GM23338 (cell line): ENCODE data around the gene TJP1. TPM values are rescaled to one million over a fixed set of nuclear protein-coding genes. Genes with fewer than 3 reads are reported as not detected.
A peak's percentile ranks its signal among the peaks of the same experiment; 100 is the strongest.

Source experiments
- ATAC-seq: fragments of 200-7000 bp; cut with Tn5 transposase; 3 replicates; pipeline ENCODE4 v1.9.1; 2020
- DNase-seq: peaks from one replicate; pipeline ENCODE4 v3.0.0-alpha.2; 2015; ENCODE audit warnings: low spot score
- H2AFZ ChIP-seq: fragments of 200-600 bp; sonication (generic); 2 replicates; pipeline ENCODE4 v1.8.0; 2016; ENCODE audit warnings: antibody characterized with exemption, mild to moderate bottlenecking, moderate library complexity
- H3F3A ChIP-seq: fragments of 200-600 bp; sonication (generic); replicated peaks from 2 replicates; pipeline ENCODE4 v1.8.0; 2017; ENCODE audit warnings: antibody characterized with exemption, mixed run types, low read depth
- H3K27ac ChIP-seq: fragments of 200-600 bp; sonication (generic); 2 replicates; pipeline ENCODE4 v1.6.1; 2016; ENCODE audit warnings: low read depth
- H3K27me3 ChIP-seq: fragments of 200-600 bp; sonication (generic); 2 replicates; pipeline ENCODE4 v1.8.0; 2016; ENCODE audit warnings: mild to moderate bottlenecking, mixed run types, moderate library complexity; ENCODE audit not compliant: insufficient read depth
- H3K36me3 ChIP-seq: fragments of 200-600 bp; sonication (generic); 2 replicates; pipeline ENCODE4 v1.8.0; 2016; ENCODE audit warnings: mild to moderate bottlenecking; ENCODE audit not compliant: insufficient read depth
- H3K4me1 ChIP-seq: fragments of 200-600 bp; sonication (generic); 2 replicates; pipeline ENCODE4 v1.8.0; 2016; ENCODE audit warnings: mild to moderate bottlenecking, moderate library complexity; ENCODE audit not compliant: insufficient read depth
- H3K4me2 ChIP-seq: fragments of 200-600 bp; sonication (generic); 2 replicates; pipeline ENCODE4 v1.7.1; 2017; ENCODE audit warnings: mixed run types
- H3K4me3 ChIP-seq: fragments of 200-600 bp; sonication (generic); 2 replicates; pipeline ENCODE4 v1.6.1; 2016; ENCODE audit warnings: mixed run types
- H3K79me2 ChIP-seq: fragments of 200-600 bp; sonication (generic); replicated peaks from 2 replicates; pipeline ENCODE4 v1.8.0; 2017; ENCODE audit warnings: mild to moderate bottlenecking; ENCODE audit not compliant: insufficient read depth
- H3K9me2 ChIP-seq: fragments of 200-600 bp; sonication (generic); 2 replicates; pipeline ENCODE4 v1.8.0; 2017; ENCODE audit not compliant: insufficient read depth
- H4K20me1 ChIP-seq: fragments of 200-600 bp; sonication (generic); replicated peaks from 2 replicates; pipeline ENCODE4 v1.8.0; 2017; ENCODE audit warnings: mild to moderate bottlenecking; ENCODE audit not compliant: insufficient read depth
- H3K27ac Mint-ChIP-seq: 2 replicates; pipeline ENCODE4 v1.8.0; 2020; ENCODE audit warnings: inconsistent platforms, mild to moderate bottlenecking, moderate library complexity, mixed read lengths
- H3K27me3 Mint-ChIP-seq: 3 replicates; pipeline ENCODE4 v1.8.0; 2022; ENCODE audit warnings: low read depth, mild to moderate bottlenecking, moderate library complexity, mixed read lengths, inconsistent platforms; ENCODE audit not compliant: insufficient read depth, poor library complexity
- H3K36me3 Mint-ChIP-seq: 3 replicates; pipeline ENCODE4 v1.8.0; 2021; ENCODE audit warnings: low read depth, mild to moderate bottlenecking, inconsistent platforms, moderate library complexity, mixed read lengths
- H3K4me1 Mint-ChIP-seq: 3 replicates; pipeline ENCODE4 v1.8.0; 2020; ENCODE audit warnings: mild to moderate bottlenecking, inconsistent platforms, mixed read lengths
- H3K4me3 Mint-ChIP-seq: 3 replicates; pipeline ENCODE4 v1.8.0; 2021; ENCODE audit warnings: moderate library complexity, mild to moderate bottlenecking, inconsistent platforms, mixed read lengths
- H3K9me3 Mint-ChIP-seq: 3 replicates; pipeline ENCODE4 v1.8.0; 2020; ENCODE audit warnings: moderate library complexity, mild to moderate bottlenecking, inconsistent platforms, mixed read lengths
- CREB1 ChIP-seq: fragments of 250-450 bp; sonication (Bioruptor Pico); IDR thresholded peaks from 2 replicates; pipeline ENCODE4 v1.5.0; 2020; ENCODE audit warnings: low read depth, mild to moderate bottlenecking, moderate library complexity
- CTCF ChIP-seq, 2 experiments: fragments of 200-600 bp in 1 of 2; sonication (generic) in 1 of 2; conservative IDR thresholded peaks; 2 replicates each; pipeline versions ENCODE4 v1.5.1 to v1.6.1; 2016 to 2017; ENCODE audit warnings: antibody characterized with exemption in 2 of 2, low read depth in 2 of 2, mild to moderate bottlenecking in 2 of 2, moderate library complexity in 1 of 2
- EZH2 ChIP-seq: fragments of 200-600 bp; sonication (generic); IDR thresholded peaks from one replicate; pipeline ENCODE4 v1.8.0; 2017; ENCODE audit warnings: antibody characterized with exemption, mild to moderate bottlenecking, low read depth; ENCODE audit not compliant: unreplicated experiment
- JUNB ChIP-seq: IDR thresholded peaks from one replicate; pipeline ENCODE4 v1.6.1; 2016; ENCODE audit warnings: antibody characterized with exemption; ENCODE audit not compliant: unreplicated experiment
- POLR2AphosphoS5 ChIP-seq: IDR thresholded peaks from 2 replicates; pipeline ENCODE4 v1.6.1; 2016; ENCODE audit warnings: antibody characterized with exemption, low read depth
- STAT1 ChIP-seq: IDR thresholded peaks from one replicate; pipeline ENCODE4 v1.6.1; 2016; ENCODE audit warnings: antibody characterized with exemption; ENCODE audit not compliant: unreplicated experiment
- ZNF114 ChIP-seq: fragments of 250-450 bp; sonication (Bioruptor Pico); IDR thresholded peaks from 2 replicates; pipeline ENCODE4 v1.5.0; 2020; ENCODE audit warnings: mild to moderate bottlenecking, moderate library complexity
- ZNF462 ChIP-seq: fragments of 250-450 bp; sonication (Bioruptor Pico); IDR thresholded peaks from 2 replicates; pipeline ENCODE4 v1.5.0; 2020; ENCODE audit warnings: mild to moderate bottlenecking, moderate library complexity
- polyA plus RNA-seq: library from polyadenylated mRNA; unstranded; fragments of >200 nt; fragmentation: Nextera tagmentation; extraction: Ambion mirVana; gene quantifications from 2 replicates; pipeline ENCODE4 v1.2.1, GENCODE V29; 2016
- total RNA-seq: library from RNA; depleted of rRNA; stranded (reverse); fragments of >200 nt; shearing (Covaris generic); gene quantifications from 2 replicates; pipeline ENCODE4 v1.2.3, GENCODE V29; 2014
- TF ChIP-seq, protein P1 (sequence below): IDR thresholded peaks from 2 replicates; pipeline ENCODE4 v1.6.1; 2016; ENCODE audit warnings: antibody characterized with exemption
- TF ChIP-seq, protein P2 (sequence below): IDR thresholded peaks from one replicate; pipeline ENCODE4 v1.6.1; 2018; ENCODE audit warnings: antibody characterized with exemption; ENCODE audit not compliant: unreplicated experiment

Gene TJP1
- total and polyA plus RNA-seq, 2 experiments from 2014 or later, result 76.2 to 116 TPM

- H3K27ac Mint-ChIP-seq, result no peak overlapping the region
- peaks cover 2% of the 10 kb centered on the region for H3K27me3 Mint-ChIP-seq
- no peaks in the 10 kb centered on the region for H3K36me3 Mint-ChIP-seq
- Histone ChIP-seq H2AFZ (0 out of 2 replicates have a peak overlapping the region, but pooled peaks have one; percentile 43), H4K20me1 (no peaks in the 10 kb centered on the region), H3F3A (no peaks in the 10 kb centered on the region), H3K27ac (no peak overlapping the region), H3K79me2 (no peaks in the 10 kb centered on the region), H3K27me3 (no peaks in the 10 kb centered on the region), H3K4me2 (no peak overlapping the region), H3K36me3 (no peaks in the 10 kb centered on the region), H3K4me3 (no peak overlapping the region), H3K4me1 (peaks cover 5% of the 10 kb centered on the region; the same call in 1 of the 2 replicates), H3K9me2 (no peaks in the 10 kb centered on the region)
- DNase-seq (no peak), ATAC-seq (no peak)
- TF ChIP-seq ZNF462 (CRISPR knock-in tag) (no peak), EZH2 (no peak), POLR2AphosphoS5 (no peak), JUNB (no peak), CTCF (conservative IDR thresholded peaks at IDR 0.05; ENCODE audit: low read depth in 2 of 2) (no peak), CREB1 (CRISPR knock-in tag) (no peak), STAT1 (no peak), ZNF114 (CRISPR knock-in tag) (no peak)
- TF ChIP-seq, protein P1, sequence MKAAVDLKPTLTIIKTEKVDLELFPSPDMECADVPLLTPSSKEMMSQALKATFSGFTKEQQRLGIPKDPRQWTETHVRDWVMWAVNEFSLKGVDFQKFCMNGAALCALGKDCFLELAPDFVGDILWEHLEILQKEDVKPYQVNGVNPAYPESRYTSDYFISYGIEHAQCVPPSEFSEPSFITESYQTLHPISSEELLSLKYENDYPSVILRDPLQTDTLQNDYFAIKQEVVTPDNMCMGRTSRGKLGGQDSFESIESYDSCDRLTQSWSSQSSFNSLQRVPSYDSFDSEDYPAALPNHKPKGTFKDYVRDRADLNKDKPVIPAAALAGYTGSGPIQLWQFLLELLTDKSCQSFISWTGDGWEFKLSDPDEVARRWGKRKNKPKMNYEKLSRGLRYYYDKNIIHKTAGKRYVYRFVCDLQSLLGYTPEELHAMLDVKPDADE, result no peak
- TF ChIP-seq, protein P2, sequence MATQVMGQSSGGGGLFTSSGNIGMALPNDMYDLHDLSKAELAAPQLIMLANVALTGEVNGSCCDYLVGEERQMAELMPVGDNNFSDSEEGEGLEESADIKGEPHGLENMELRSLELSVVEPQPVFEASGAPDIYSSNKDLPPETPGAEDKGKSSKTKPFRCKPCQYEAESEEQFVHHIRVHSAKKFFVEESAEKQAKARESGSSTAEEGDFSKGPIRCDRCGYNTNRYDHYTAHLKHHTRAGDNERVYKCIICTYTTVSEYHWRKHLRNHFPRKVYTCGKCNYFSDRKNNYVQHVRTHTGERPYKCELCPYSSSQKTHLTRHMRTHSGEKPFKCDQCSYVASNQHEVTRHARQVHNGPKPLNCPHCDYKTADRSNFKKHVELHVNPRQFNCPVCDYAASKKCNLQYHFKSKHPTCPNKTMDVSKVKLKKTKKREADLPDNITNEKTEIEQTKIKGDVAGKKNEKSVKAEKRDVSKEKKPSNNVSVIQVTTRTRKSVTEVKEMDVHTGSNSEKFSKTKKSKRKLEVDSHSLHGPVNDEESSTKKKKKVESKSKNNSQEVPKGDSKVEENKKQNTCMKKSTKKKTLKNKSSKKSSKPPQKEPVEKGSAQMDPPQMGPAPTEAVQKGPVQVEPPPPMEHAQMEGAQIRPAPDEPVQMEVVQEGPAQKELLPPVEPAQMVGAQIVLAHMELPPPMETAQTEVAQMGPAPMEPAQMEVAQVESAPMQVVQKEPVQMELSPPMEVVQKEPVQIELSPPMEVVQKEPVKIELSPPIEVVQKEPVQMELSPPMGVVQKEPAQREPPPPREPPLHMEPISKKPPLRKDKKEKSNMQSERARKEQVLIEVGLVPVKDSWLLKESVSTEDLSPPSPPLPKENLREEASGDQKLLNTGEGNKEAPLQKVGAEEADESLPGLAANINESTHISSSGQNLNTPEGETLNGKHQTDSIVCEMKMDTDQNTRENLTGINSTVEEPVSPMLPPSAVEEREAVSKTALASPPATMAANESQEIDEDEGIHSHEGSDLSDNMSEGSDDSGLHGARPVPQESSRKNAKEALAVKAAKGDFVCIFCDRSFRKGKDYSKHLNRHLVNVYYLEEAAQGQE, result no peak
- no peaks in the 10 kb centered on the region for H3K9me3 Mint-ChIP-seq
- no peak overlapping the region for H3K4me3 Mint-ChIP-seq
- H3K4me1 Mint-ChIP-seq, result peaks cover 12% of the 10 kb centered on the region
Measured at GRCh38 chr15:29864501-29864900, 42.2 kb upstream of the TJP1 start.
